ENCODE data around the gene CDC5L.
"Not testable (repeated sequence)": the region's sequence is repeated elsewhere in the genome, so short reads cannot be mapped to it uniquely, and the experiment has no call there.

The CDC5L gene

GRCh38 chr6:44415873-44416502, 28.5 kb downstream of the CDC5L start:
- no peak for DNase-seq

- no peak for DNase-seq
Measured at GRCh38 chr6:44422531-44422930, 35.0 kb downstream of the CDC5L start.

GRCh38 chr6:44423306-44423705, 35.8 kb downstream of the CDC5L start:
- DNase-seq: no peak

GRCh38 chr6:44425951-44426350, 38.4 kb downstream of the CDC5L start:
- DNase-seq: no peak

GRCh38 chr6:44428682-44429081, 41.2 kb downstream of the CDC5L start:
- no peak for DNase-seq

GRCh38 chr6:44430326-44430725, 42.8 kb downstream of the CDC5L start:
- DNase-seq: no peak

GRCh38 chr6:44431118-44431725, 43.7 kb downstream of the CDC5L start:
- DNase-seq: peak; percentile 7

- no peak for DNase-seq
Measured at GRCh38 chr6:44432227-44432626, 44.7 kb downstream of the CDC5L start.

GRCh38 chr6:44432726-44433125, 45.2 kb downstream of the CDC5L start:
- no peak for DNase-seq

GRCh38 chr6:44435500-44435899, 48.0 kb downstream of the CDC5L start:
- DNase-seq: no peak

- DNase-seq: no peak
Measured at GRCh38 chr6:44438827-44439226, 51.3 kb downstream of the CDC5L start.

GRCh38 chr6:44439270-44440045, 52.0 kb downstream of the CDC5L start:
- DNase-seq: no peak

GRCh38 chr6:44441091-44441855, 53.8 kb downstream of the CDC5L start:
- no peak for DNase-seq

GRCh38 chr6:44442236-44442635, 54.7 kb downstream of the CDC5L start:
- no peak for DNase-seq

- DNase-seq: no peak
Measured at GRCh38 chr6:44442833-44443444, 55.4 kb downstream of the CDC5L start.

- no peak for DNase-seq
Measured at GRCh38 chr6:44444853-44445252, 57.3 kb downstream of the CDC5L start.

- DNase-seq: no peak
Measured at GRCh38 chr6:44446626-44447300, 59.3 kb downstream of the CDC5L start.

GRCh38 chr6:44449181-44449580, 61.7 kb downstream of the CDC5L start:
- not testable (repeated sequence) for DNase-seq

GRCh38 chr6:44451803-44452695, 64.5 kb downstream of the CDC5L start:
- no peak for DNase-seq

GRCh38 chr6:44452725-44453124, 65.2 kb downstream of the CDC5L start:
- no peak for DNase-seq

GRCh38 chr6:44453146-44453545, 65.6 kb downstream of the CDC5L start:
- DNase-seq: no peak
